Bronchial epithelial cell (primary cell): ENCODE data around the gene LSM14A. TPM values are rescaled to one million over a fixed set of nuclear protein-coding genes. Genes with fewer than 3 reads are reported as not detected.
A peak's percentile ranks its signal among the peaks of the same experiment; 100 is the strongest.
"Not testable (repeated sequence)": the region's sequence is repeated elsewhere in the genome, so short reads cannot be mapped to it uniquely, and the experiment has no call there.

Experiments
- DNase-seq: peaks from one replicate; pipeline ENCODE4 v3.0.0-alpha.2; 2010; ENCODE audit warnings: low read depth
- FAIRE-seq: peaks from 2 replicates; lab custom pipeline; 2011; peaks lifted over from hg19 to GRCh38; lab: Jason Lieb, UNC
- H3K27me3 ChIP-seq: 2 replicates; pipeline ENCODE4 v1.5.1; 2011; ENCODE audit warnings: low read length; ENCODE audit not compliant: control insufficient read depth, insufficient read depth
- H3K36me3 ChIP-seq: 2 replicates; pipeline ENCODE4 v1.5.1; 2011; ENCODE audit warnings: low read length; ENCODE audit not compliant: control insufficient read depth, insufficient read depth
- H3K4me3 ChIP-seq: 2 replicates; pipeline ENCODE4 v1.5.1; 2011; ENCODE audit warnings: mild to moderate bottlenecking, low read depth, low read length, control low read depth
- CTCF ChIP-seq: IDR thresholded peaks from 2 replicates; pipeline ENCODE4 v1.5.1; 2011; ENCODE audit warnings: mild to moderate bottlenecking, moderate library complexity, low read length, control low read depth, inconsistent platforms; ENCODE audit not compliant: insufficient read depth, severe bottlenecking
- total RNA-seq: library from RNA; depleted of rRNA; stranded (reverse); fragments of >200 nt; gene quantifications from 2 replicates; pipeline ENCODE4 v1.2.1, GENCODE V29; 2014

The LSM14A gene
- total RNA-seq, 1 donor from 2014 or later, result 86.1 TPM

GRCh38 chr19:34237283-34237682 lies 65.0 kb downstream of the LSM14A start:
- Histone ChIP-seq H3K4me3 (no peak overlapping the region), H3K27me3 (no peaks in the 10 kb centered on the region), H3K36me3 (no peaks in the 10 kb centered on the region)
- no peak for TF ChIP-seq CTCF
- FAIRE-seq (no peak), DNase-seq (no peak)

GRCh38 chr19:34237939-34238338 lies 65.6 kb downstream of the LSM14A start:
- no peak for TF ChIP-seq CTCF
- DNase-seq (no peak), FAIRE-seq (no peak)
- no peaks in the 10 kb centered on the region for H3K27me3 ChIP-seq
- H3K4me3 ChIP-seq, result no peak overlapping the region
- H3K36me3 ChIP-seq, result no peaks in the 10 kb centered on the region

- H3K4me3 ChIP-seq, result no peak overlapping the region
- H3K36me3 ChIP-seq, result no peaks in the 10 kb centered on the region
- H3K27me3 ChIP-seq, result no peaks in the 10 kb centered on the region
- FAIRE-seq (no peak), DNase-seq (peak; percentile 39)
- TF ChIP-seq CTCF, result peak; percentile 79
Measured at GRCh38 chr19:34241513-34242337, 69.4 kb downstream of the LSM14A start.

- H3K27me3 ChIP-seq, H3K4me3 ChIP-seq, H3K36me3 ChIP-seq: not testable (repeated sequence)
- FAIRE-seq, result peak; percentile 93
- DNase-seq, result peak; percentile 27
Measured at GRCh38 chr19:34243138-34243875, 71.0 kb downstream of the LSM14A start.

GRCh38 chr19:34243876-34244578 lies 71.7 kb downstream of the LSM14A start:
- Histone ChIP-seq H3K36me3 (no peaks in the 10 kb centered on the region), H3K4me3 (no peak overlapping the region), H3K27me3 (no peaks in the 10 kb centered on the region)
- no peak for TF ChIP-seq CTCF
- FAIRE-seq (no peak), DNase-seq (no peak)
